ENCODE measurements around the gene OS9. TPM values are rescaled to one million over a fixed set of nuclear protein-coding genes. Genes with fewer than 3 reads are reported as not detected.

OS9 gene
- total RNA-seq, 1 donor from 2014 or later: 222 TPM

- Mint-ChIP-seq H3K4me1 (ENCODE audit: unreplicated experiment) (peaks cover 9% of the 10 kb centered on the region), H3K4me3 (no peak overlapping the region), H3K27ac (no peak overlapping the region), H3K36me3 (peaks cover 4% of the 10 kb centered on the region), H3K27me3 (peaks cover 98% of the 10 kb centered on the region), H3K9me3 (no peaks in the 10 kb centered on the region)
- TF ChIP-seq, protein P1, sequence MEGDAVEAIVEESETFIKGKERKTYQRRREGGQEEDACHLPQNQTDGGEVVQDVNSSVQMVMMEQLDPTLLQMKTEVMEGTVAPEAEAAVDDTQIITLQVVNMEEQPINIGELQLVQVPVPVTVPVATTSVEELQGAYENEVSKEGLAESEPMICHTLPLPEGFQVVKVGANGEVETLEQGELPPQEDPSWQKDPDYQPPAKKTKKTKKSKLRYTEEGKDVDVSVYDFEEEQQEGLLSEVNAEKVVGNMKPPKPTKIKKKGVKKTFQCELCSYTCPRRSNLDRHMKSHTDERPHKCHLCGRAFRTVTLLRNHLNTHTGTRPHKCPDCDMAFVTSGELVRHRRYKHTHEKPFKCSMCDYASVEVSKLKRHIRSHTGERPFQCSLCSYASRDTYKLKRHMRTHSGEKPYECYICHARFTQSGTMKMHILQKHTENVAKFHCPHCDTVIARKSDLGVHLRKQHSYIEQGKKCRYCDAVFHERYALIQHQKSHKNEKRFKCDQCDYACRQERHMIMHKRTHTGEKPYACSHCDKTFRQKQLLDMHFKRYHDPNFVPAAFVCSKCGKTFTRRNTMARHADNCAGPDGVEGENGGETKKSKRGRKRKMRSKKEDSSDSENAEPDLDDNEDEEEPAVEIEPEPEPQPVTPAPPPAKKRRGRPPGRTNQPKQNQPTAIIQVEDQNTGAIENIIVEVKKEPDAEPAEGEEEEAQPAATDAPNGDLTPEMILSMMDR (conservative IDR thresholded peaks at IDR 0.05): no peak
- no peak for DNase-seq (ENCODE audit: extremely low spot score, unreplicated experiment)
Observed at GRCh38 chr12:57732270-57732669, 38.3 kb downstream of the OS9 start.

DNA sequence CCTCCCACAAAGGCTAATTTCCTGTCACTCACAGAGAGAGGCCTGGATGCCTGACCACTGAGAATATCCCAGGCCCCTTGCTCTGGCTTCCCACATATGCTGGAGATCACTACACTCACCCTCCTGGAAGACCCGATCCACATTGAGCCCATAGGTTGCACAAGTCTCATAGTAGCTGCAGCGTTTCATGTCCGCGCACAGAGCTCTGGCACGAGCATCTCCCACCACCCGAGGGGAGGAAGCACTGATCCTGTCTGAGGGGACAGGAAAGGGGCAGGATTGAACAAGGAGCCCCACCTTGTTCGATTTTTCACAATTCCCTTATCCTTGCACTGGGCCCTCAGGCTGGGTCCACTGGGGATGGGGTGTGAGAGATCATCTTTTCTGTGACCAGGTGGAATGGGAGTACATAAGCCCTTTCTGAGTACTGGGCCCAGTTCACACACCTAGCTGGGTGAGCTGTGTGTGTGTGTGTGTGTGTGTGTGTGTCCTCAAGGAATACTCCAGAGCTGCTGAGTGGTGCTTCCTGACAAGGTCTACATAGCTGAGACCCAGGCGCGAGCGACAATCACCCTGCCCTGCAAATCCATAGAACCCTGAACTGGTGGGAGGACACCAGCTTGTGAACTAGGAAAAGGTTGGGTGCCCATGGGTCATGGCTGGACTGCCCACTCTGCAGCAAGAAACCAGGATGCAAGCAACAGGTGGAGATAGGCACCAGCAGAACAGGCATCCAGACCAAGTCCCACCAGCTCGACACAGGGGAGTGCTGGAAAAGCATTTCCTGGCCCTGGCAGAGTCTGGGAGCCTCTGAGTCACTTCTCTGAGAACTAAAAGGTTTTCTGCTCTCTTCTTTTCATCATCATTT lies 39.0 kb downstream of the OS9 start:
- peaks cover 91% of the 10 kb centered on the region for H3K27me3 Mint-ChIP-seq
- TF ChIP-seq, protein P1 (conservative IDR thresholded peaks at IDR 0.05): no peak
- no peaks in the 10 kb centered on the region for H3K9me3 Mint-ChIP-seq
- H3K4me1 Mint-ChIP-seq (ENCODE audit: unreplicated experiment): peaks cover 9% of the 10 kb centered on the region
- no peak overlapping the region for H3K4me3 Mint-ChIP-seq
- peaks cover 4% of the 10 kb centered on the region for H3K36me3 Mint-ChIP-seq
- H3K27ac Mint-ChIP-seq: no peak overlapping the region
- no peak for DNase-seq (ENCODE audit: extremely low spot score, unreplicated experiment)

DNA sequence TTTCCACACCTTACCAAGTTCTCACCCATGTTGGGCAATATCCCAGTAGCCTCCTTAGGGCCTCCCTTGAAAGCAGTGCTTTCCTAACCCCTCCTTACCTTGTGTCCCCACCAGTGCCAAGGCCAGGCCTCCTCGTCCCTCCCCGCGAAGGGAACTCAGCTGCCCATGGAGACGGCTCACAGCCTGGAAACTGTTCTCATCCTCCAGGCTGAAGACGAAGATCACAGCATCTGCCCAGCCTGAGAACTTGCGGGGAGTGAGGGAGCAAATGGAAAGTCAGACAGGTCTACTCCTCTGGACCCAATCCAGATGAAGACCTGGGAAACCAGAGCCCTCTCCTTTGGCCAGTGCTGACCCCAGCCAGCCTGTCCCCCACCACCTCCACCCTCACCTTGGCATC lies 40.0 kb downstream of the OS9 start:
- Mint-ChIP-seq H3K4me3 (no peak overlapping the region), H3K36me3 (peaks cover 4% of the 10 kb centered on the region)

GRCh38 chr12:57734591-57734990 lies 40.7 kb downstream of the OS9 start:
- Mint-ChIP-seq H3K4me1 (ENCODE audit: unreplicated experiment) (peaks cover 15% of the 10 kb centered on the region), H3K27ac (no peak overlapping the region), H3K36me3 (peaks cover 4% of the 10 kb centered on the region), H3K4me3 (peak overlapping the region; percentile 65), H3K9me3 (no peaks in the 10 kb centered on the region), H3K27me3 (peaks cover 84% of the 10 kb centered on the region)
- no peak for DNase-seq (ENCODE audit: extremely low spot score, unreplicated experiment)
- TF ChIP-seq, protein P1 (conservative IDR thresholded peaks at IDR 0.05): no peak

More for the DNA sequence above, 40.0 kb downstream of the OS9 start:
- Mint-ChIP-seq H3K4me1 (ENCODE audit: unreplicated experiment) (peaks cover 9% of the 10 kb centered on the region), H3K9me3 (no peaks in the 10 kb centered on the region), H3K27me3 (peaks cover 84% of the 10 kb centered on the region), H3K27ac (no peak overlapping the region)
- TF ChIP-seq, protein P1 (conservative IDR thresholded peaks at IDR 0.05): no peak
- DNase-seq (ENCODE audit: extremely low spot score, unreplicated experiment): no peak

DNA sequence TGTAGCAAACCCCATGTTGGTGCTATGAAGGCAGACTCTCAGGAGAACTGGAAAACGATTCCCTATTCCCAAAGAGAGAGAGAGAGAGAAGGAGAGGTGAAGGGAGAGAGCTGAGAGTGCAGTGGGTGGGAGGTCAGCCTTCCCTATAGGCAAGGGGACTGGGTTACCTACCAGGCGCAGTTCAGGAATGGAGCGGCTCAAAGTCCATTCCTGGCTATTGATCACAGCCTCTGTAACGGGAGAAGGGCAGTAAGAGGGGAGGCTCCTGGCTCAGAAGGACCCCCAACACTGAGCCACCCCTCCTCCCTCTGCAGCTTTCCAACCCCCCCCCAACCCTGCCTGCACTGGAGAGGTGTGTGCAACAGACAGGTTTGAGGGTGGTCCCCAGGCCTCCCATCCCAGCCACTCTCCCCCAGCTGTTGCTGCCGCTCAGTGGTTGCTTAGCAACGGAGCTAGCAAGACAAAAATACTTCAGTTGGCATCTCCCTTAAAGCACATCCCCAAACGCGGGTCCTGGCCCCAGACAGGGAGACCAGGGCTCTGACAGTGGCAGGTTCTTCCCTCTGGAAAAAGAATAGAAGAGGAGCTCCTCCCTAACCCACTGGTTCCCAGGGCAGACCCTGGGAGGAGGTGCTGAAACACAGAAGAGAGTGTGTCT lies 41.4 kb downstream of the OS9 start:
- peaks cover 4% of the 10 kb centered on the region for H3K36me3 Mint-ChIP-seq
- H3K4me3 Mint-ChIP-seq: peak overlapping the region; percentile 65
- no peaks in the 10 kb centered on the region for H3K9me3 Mint-ChIP-seq
- H3K27me3 Mint-ChIP-seq: peaks cover 83% of the 10 kb centered on the region
- TF ChIP-seq, protein P1 (conservative IDR thresholded peaks at IDR 0.05): no peak
- no peak for DNase-seq (ENCODE audit: extremely low spot score, unreplicated experiment)
- peaks cover 15% of the 10 kb centered on the region for H3K4me1 Mint-ChIP-seq (ENCODE audit: unreplicated experiment)
- no peak overlapping the region for H3K27ac Mint-ChIP-seq
